LNCaP clone FGC (cell line): ENCODE data around the gene RGMA.

Source experiments
- DNase-seq: peaks from one replicate; pipeline ENCODE4 v3.0.0-alpha.2; 2011; ENCODE audit warnings: low read depth
- H3K4me3 ChIP-seq: 2 replicates; pipeline ENCODE4 v1.5.1; 2011; ENCODE audit warnings: mild to moderate bottlenecking, low read depth, low read length, control low read depth
- CTCF ChIP-seq: IDR thresholded peaks from 2 replicates; pipeline ENCODE4 v1.5.1; 2012; ENCODE audit warnings: mild to moderate bottlenecking; ENCODE audit not compliant: control insufficient read depth, insufficient read depth; ENCODE audit errors: extremely low read depth

Gene RGMA

GRCh38 chr15:93045191-93045785 is 43.7 kb downstream of the RGMA start:
- TF ChIP-seq CTCF, result no peak
- DNase-seq, result no peak

DNA sequence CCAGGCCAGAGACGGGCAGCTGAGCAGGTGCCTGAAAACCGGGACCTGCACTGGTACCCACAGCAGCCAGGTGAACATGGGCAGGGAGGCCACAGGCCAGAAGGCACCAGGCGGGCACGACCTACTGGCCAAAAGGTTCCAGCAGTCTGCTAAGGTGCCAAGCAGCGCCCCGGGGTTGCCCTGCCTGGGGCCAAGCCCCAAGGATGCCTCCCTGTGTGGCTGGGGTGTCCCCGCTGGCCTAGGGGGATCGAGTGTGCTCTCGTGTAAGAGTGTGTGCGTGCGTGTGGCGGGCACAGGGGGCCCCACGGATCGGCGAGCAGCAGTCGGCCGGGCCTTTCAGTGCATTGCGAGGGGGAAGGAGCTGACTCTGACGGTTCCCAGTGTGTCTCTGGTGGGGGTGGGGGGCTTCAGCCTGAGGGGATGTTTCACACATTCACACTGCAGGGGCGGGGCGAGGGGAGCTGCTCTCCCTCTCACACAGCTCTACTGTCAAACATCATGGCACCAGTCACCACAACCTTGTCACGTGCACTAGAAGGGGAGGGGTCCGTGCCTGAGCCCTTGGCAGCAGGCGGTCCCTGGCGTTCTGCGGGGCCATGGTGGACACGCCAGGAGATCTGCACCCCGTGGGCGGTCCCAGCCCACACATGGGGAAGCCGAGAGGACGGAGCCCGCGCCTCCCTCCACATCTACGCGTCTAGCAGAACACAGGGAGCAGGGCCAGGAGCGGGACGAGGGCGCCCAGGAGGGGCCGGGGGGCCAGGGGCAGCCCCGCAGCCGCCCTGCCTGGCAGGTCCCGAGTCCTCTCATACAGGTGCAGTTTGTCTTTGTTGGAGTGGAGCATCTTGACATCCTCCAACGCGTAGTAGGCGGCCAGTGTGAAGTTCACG is 44.5 kb downstream of the RGMA start:
- DNase-seq, result no peak
- TF ChIP-seq CTCF, result no peak
- H3K4me3 ChIP-seq, result no peak overlapping the region

More at GRCh38 chr15:93045191-93045785, 43.7 kb downstream of the RGMA start:
- no peak overlapping the region for H3K4me3 ChIP-seq

- TF ChIP-seq CTCF, result no peak
- H3K4me3 ChIP-seq, result no peak overlapping the region
- DNase-seq, result no peak
Observed at GRCh38 chr15:93043621-93044300, 45.2 kb downstream of the RGMA start.

DNA sequence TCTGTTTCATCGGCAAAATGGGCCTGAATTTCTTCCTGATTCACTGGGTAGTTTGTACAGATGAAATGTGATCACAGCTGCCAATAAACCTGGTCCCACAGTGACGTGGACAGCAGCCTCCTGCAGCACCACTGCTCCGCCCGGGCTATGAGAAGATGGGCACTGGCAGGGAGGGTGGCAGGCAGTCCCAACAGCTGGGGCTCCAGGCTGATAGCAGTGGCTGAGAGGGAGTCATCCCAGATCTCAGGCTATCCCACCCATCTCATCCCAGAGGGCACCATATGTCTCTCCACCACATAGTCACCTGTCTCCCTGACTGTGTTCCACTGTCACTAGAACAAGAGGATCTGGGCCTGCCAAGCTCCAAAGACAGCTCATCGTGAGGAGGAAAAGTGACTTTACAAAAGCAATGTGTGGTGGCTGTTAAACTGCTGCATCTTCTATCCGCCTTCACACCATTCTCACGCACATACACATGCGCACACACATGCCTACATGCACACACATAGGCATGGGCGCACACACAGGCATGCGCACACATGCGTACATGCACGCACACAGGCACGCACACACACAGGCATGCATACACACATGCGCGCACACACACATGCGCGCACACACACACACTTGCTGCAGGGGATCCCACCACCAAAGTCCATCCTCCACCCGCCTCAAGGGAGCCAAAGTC is 46.2 kb downstream of the RGMA start:
- DNase-seq, result no peak
- TF ChIP-seq CTCF, result no peak
- no peak overlapping the region for H3K4me3 ChIP-seq

GRCh38 chr15:93042211-93042610 is 46.8 kb downstream of the RGMA start:
- TF ChIP-seq CTCF, result no peak
- no peak overlapping the region for H3K4me3 ChIP-seq
- DNase-seq, result no peak

DNA sequence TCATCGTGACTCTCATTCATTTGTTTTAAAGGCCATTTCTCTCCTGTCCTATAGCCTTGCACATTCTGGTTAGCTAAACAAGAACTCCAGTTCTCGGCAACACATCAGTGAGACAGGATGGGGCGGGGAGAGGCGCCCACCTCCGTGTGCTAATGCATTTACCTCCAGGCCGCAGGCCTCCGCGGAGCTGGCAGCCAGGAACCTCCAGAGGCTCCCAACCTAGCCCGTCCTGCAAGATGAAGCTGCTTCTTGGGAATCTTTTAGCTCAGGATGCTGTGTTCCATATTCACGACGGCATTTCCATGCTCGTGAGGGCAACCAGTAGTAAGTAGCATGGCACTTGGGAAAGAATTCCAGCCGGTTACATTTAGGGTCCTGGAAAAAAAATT is 47.9 kb downstream of the RGMA start:
- no peak for DNase-seq
- no peak for TF ChIP-seq CTCF
- H3K4me3 ChIP-seq, result no peak overlapping the region
